Left colon (tissue), 2 donors: ENCODE measurements around the gene MAP3K9. TPM values are rescaled to one million over a fixed set of nuclear protein-coding genes. Genes with fewer than 3 reads are reported as not detected.
"Not testable (repeated sequence)": the region's sequence is repeated elsewhere in the genome, so short reads cannot be mapped to it uniquely, and the experiment has no call there.

Experiments used
- ATAC-seq: fragments of 200-7000 bp; cut with Tn5 transposase; one replicate; pipeline ENCODE4 v1.9.1; 2020; ENCODE audit warnings: mild to moderate bottlenecking, moderate library complexity
- DNase-seq, 2 donors: peaks; one replicate each; pipeline ENCODE4 v3.0.0-alpha.2; 2020
- intact Hi-C, 2 donors: fragments of 100-400 bp; cut with DNase I in 1 of 2; cut with micrococcal nuclease in 1 of 2; formaldehyde crosslinking; loops; one replicate each; pipeline versions ENCODE4 v1.11.2 to v1.14.0; 2022; cut with DNase I, micrococcal nuclease
- total RNA-seq, 2 donors: library from RNA; stranded (reverse); fragmentation: NEBNext Ultra II Directional; extraction: Animal tissue kit (Norgen Biotek cat#: 25700); gene quantifications; one replicate each; pipeline ENCODE4 v1.2.1, GENCODE V29; 2021
- donor health status: DM: no; HTN: no; CAD: no.
- donor health status: DM: yes; HTN: yes; CAD: no.

Gene MAP3K9
- total RNA-seq, 2 donors from 2014 or later, result 10.0 to 12.4 TPM

GRCh38 chr14:70708717-70709570, 100.4 kb downstream of the MAP3K9 start:
- ATAC-seq, result no peak
- no peak for DNase-seq
- intact Hi-C loops, result no loop called here

- ATAC-seq, result no peak
Observed at GRCh38 chr14:70707138-70708038, 101.9 kb downstream of the MAP3K9 start.

GRCh38 chr14:70706177-70706576, 103.1 kb downstream of the MAP3K9 start:
- intact Hi-C loops, result no loop called here
- no peak for DNase-seq
- ATAC-seq, result no peak

More at GRCh38 chr14:70707138-70708038, 101.9 kb downstream of the MAP3K9 start:
- DNase-seq, result no peak
- intact Hi-C loops, result no loop called here

GRCh38 chr14:70704960-70705359, 104.4 kb downstream of the MAP3K9 start:
- ATAC-seq (no peak), DNase-seq (no peak)

GRCh38 chr14:70703621-70704168, 105.6 kb downstream of the MAP3K9 start:
- intact Hi-C loops, DNase-seq, ATAC-seq: not testable (repeated sequence)

More at GRCh38 chr14:70704960-70705359, 104.4 kb downstream of the MAP3K9 start:
- intact Hi-C loops, result no loop called here

GRCh38 chr14:70702161-70702560, 107.2 kb downstream of the MAP3K9 start:
- DNase-seq (no peak), ATAC-seq (no peak)
- intact Hi-C loops, result no loop called here

GRCh38 chr14:70701610-70702009, 107.7 kb downstream of the MAP3K9 start:
- intact Hi-C loops, result no loop called here
- no peak for DNase-seq
- ATAC-seq, result no peak

- ATAC-seq (no peak), DNase-seq (no peak)
- intact Hi-C loops, result no loop called here
Observed at GRCh38 chr14:70700955-70701585, 108.2 kb downstream of the MAP3K9 start.

- ATAC-seq, result no peak
- no peak for DNase-seq
- intact Hi-C loops, result no loop called here
Observed at GRCh38 chr14:70699646-70700045, 109.7 kb downstream of the MAP3K9 start.

- intact Hi-C loops, result no loop called here
- DNase-seq (peak; percentile 24 to 46), ATAC-seq (peak; percentile 97)
Observed at GRCh38 chr14:70698288-70698687, 111.0 kb downstream of the MAP3K9 start.

- intact Hi-C loops, result no loop called here
- DNase-seq (no peak), ATAC-seq (peak; percentile 92)
Observed at GRCh38 chr14:70697701-70698100, 111.6 kb downstream of the MAP3K9 start.

- ATAC-seq, result no peak
- intact Hi-C loops, result no loop called here
- DNase-seq, result no peak
Observed at GRCh38 chr14:70696026-70696425, 113.3 kb downstream of the MAP3K9 start.

- no peak for ATAC-seq
- intact Hi-C loops, result no loop called here
- peak; percentile 16 to 29 for DNase-seq
Observed at GRCh38 chr14:70692210-70692609, 117.1 kb downstream of the MAP3K9 start.

- DNase-seq (no peak), ATAC-seq (no peak)
- intact Hi-C loops, result no loop called here
Observed at GRCh38 chr14:70685474-70686197, 123.7 kb downstream of the MAP3K9 start.

GRCh38 chr14:70683983-70684382, 125.3 kb downstream of the MAP3K9 start:
- intact Hi-C loops, result no loop called here
- no peak for DNase-seq
- no peak for ATAC-seq

- DNase-seq (no peak), ATAC-seq (no peak)
- intact Hi-C loops, result no loop called here
Observed at GRCh38 chr14:70680748-70681147, 128.6 kb downstream of the MAP3K9 start.

GRCh38 chr14:70677341-70677740, 132.0 kb downstream of the MAP3K9 start:
- intact Hi-C loops, result no loop called here
- no peak for ATAC-seq
- DNase-seq, result no peak
